Ascending aorta (tissue), 2 donors: Measurements from ENCODE around the gene ZNF365. TPM values are rescaled to one million over a fixed set of nuclear protein-coding genes. Genes with fewer than 3 reads are reported as not detected.

Source experiments
- DNase-seq, 2 donors: peaks; one replicate each; pipeline ENCODE4 v3.0.0-alpha.2; 2019; ENCODE audit warnings: low spot score in 2 of 2
- H3K27ac ChIP-seq, 2 donors: fragments of 200-600 bp; sonication (generic); one replicate each; pipeline ENCODE4 v1.5.1; 2016 to 2017; ENCODE audit warnings: mild to moderate bottlenecking in 1 of 2
- H3K27me3 ChIP-seq: fragments of 200-600 bp; sonication (generic); one replicate; pipeline ENCODE4 v1.5.1; 2017
- H3K36me3 ChIP-seq, 2 donors: fragments of 200-600 bp; sonication (generic); one replicate each; pipeline ENCODE4 v1.5.1; 2016
- H3K4me1 ChIP-seq, 2 donors: fragments of 200-600 bp; sonication (generic); one replicate each; pipeline ENCODE4 v1.5.1; 2016 to 2017; ENCODE audit warnings: mild to moderate bottlenecking in 1 of 2
- H3K4me3 ChIP-seq, 2 donors: fragments of 200-600 bp; sonication (generic); one replicate each; pipeline ENCODE4 v1.5.1; 2016 to 2017; ENCODE audit warnings: mild to moderate bottlenecking in 1 of 2
- H3K9me3 ChIP-seq, 2 donors: fragments of 200-600 bp; sonication (generic); one replicate each; pipeline ENCODE4 v1.5.1; 2016
- CTCF ChIP-seq, 3 experiments: fragments of 200-600 bp in 2 of 3; fragments of 450-650 bp in 1 of 3; sonication (generic) in 2 of 3; IDR thresholded peaks; one replicate each; pipeline ENCODE4 v1.5.1; 2016 to 2019; ENCODE audit warnings: antibody characterized with exemption in 3 of 3, mild to moderate bottlenecking in 1 of 3, moderate library complexity in 1 of 3
- intact Hi-C: fragments of 100-400 bp; cut with DNase I; formaldehyde crosslinking; loops from one replicate; pipeline ENCODE4 v1.15.1; 2023
- total RNA-seq: library from RNA; depleted of rRNA; stranded (reverse); fragments of >200 nt; gene quantifications from one replicate; pipeline ENCODE4 v1.1.0, GENCODE V29; 2016

ZNF365 gene
- total RNA-seq, 1 donor from 2014 or later: not detected

- Histone ChIP-seq H3K4me3 (no peak overlapping the region), H3K27ac (no peak overlapping the region), H3K4me1 (peaks cover 3 to 22% of the 10 kb centered on the region in 2 donors), H3K27me3 (no peaks in the 10 kb centered on the region), H3K9me3 (no peaks in the 10 kb centered on the region), H3K36me3 (no peaks in the 10 kb centered on the region)
- DNase-seq: no peak
- intact Hi-C loops: loop anchor here (10.0 kb wide), 2 partner anchors 325 to 755 kb away; partner anchors contain the start of gene NRBF2
- no peak for TF ChIP-seq CTCF (IDR thresholded peaks at IDR 0.05)
These were observed 5.2 kb downstream of the ZNF365 start for GRCh38 chr10:62379394-62379793.

- DNase-seq: no peak
- Histone ChIP-seq H3K9me3 (no peaks in the 10 kb centered on the region), H3K4me3 (no peak overlapping the region), H3K27ac (peak overlapping the region in 1 of 2 donors; percentile 53), H3K27me3 (no peaks in the 10 kb centered on the region), H3K36me3 (no peaks in the 10 kb centered on the region), H3K4me1 (peaks cover 0 to 18% of the 10 kb centered on the region in 2 donors)
- intact Hi-C loops: loop anchor here (5.0 kb wide), 1 partner anchor 47 kb away; no protein-coding TSS in a partner anchor
- TF ChIP-seq CTCF (IDR thresholded peaks at IDR 0.05): no peak
These were observed 5.8 kb downstream of the ZNF365 start for GRCh38 chr10:62380016-62380415.

- Histone ChIP-seq H3K4me1 (peaks cover 0 to 18% of the 10 kb centered on the region in 2 donors), H3K27me3 (no peaks in the 10 kb centered on the region), H3K4me3 (no peak overlapping the region), H3K36me3 (no peaks in the 10 kb centered on the region), H3K9me3 (no peaks in the 10 kb centered on the region), H3K27ac (peak overlapping the region; percentile 52 to 53)
- no peak for DNase-seq
- intact Hi-C loops: loop anchor here (5.0 kb wide), 1 partner anchor 46 kb away; no protein-coding TSS in a partner anchor
- no peak for TF ChIP-seq CTCF (IDR thresholded peaks at IDR 0.05)
These were observed 7.4 kb downstream of the ZNF365 start for GRCh38 chr10:62381385-62382102.

GRCh38 chr10:62382831-62383230 is 8.7 kb downstream of the ZNF365 start:
- intact Hi-C loops: loop anchor here (5.0 kb wide), 1 partner anchor 44 kb away; no protein-coding TSS in a partner anchor
- Histone ChIP-seq H3K4me3 (no peak overlapping the region), H3K27me3 (no peaks in the 10 kb centered on the region), H3K9me3 (no peaks in the 10 kb centered on the region), H3K36me3 (no peaks in the 10 kb centered on the region), H3K27ac (no peak overlapping the region), H3K4me1 (peaks cover 0 to 18% of the 10 kb centered on the region in 2 donors)
- DNase-seq: no peak
- no peak for TF ChIP-seq CTCF (IDR thresholded peaks at IDR 0.05)

GRCh38 chr10:62384057-62384446 is 9.9 kb downstream of the ZNF365 start:
- Histone ChIP-seq H3K36me3 (no peaks in the 10 kb centered on the region), H3K4me1 (peaks cover 0 to 18% of the 10 kb centered on the region in 2 donors), H3K27ac (no peak overlapping the region), H3K9me3 (no peaks in the 10 kb centered on the region), H3K4me3 (no peak overlapping the region), H3K27me3 (no peaks in the 10 kb centered on the region)
- intact Hi-C loops: loop anchor here (5.0 kb wide), 1 partner anchor 43 kb away; no protein-coding TSS in a partner anchor
- DNase-seq: no peak
- TF ChIP-seq CTCF (IDR thresholded peaks at IDR 0.05): no peak
